Medulla oblongata (tissue), 1 donor: Measurements from ENCODE around the gene PECR.

ENCODE experiments used
- DNase-seq: peaks from one replicate; pipeline ENCODE4 v3.0.0-alpha.2; 2015; ENCODE audit errors: extremely low spot score

The PECR gene

GRCh38 chr2:216081487-216082116, at the start of gene PECR, which contains the start of gene TMEM169:
PECR (minus strand) TSS chr2:216081809; CDS start chr2:216081741, 68 bp downstream.
TMEM169 (plus strand) TSS chr2:216081919; CDS start chr2:216095964, 14,045 bp downstream.
- DNase-seq, result peak; percentile 87

DNA sequence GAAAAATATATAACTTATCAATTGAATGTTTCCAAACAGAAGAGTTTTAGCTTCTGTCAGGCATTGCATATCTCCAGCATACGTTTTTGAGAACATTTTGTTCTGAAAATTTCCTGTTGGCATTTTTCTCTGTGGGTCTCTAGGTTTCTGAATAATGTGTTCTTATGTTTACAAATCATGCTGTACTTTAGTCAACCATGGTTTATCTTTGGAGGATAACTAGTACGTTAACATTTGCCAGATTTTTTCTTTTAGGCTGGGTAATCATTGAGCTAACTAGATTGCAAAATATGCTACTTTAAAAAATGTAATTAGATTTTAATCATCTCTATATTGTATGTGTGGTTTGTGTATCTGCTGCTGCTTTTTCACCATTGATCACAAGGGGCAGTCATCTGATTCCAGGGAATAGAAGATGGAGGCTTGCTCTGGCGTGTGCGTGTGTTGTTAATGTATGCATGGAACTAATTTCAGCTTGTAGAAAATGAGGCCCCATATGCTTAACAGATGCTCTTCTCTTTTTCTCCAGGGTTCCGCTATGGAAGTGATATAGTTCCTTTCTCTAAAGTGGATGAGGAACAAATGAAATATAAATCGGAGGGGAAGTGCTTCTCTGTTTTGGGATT, 48.9 kb upstream of the PECR start:
- DNase-seq, result no peak

GRCh38 chr2:216126943-216127342, 45.3 kb upstream of the PECR start:
- no peak for DNase-seq

DNA sequence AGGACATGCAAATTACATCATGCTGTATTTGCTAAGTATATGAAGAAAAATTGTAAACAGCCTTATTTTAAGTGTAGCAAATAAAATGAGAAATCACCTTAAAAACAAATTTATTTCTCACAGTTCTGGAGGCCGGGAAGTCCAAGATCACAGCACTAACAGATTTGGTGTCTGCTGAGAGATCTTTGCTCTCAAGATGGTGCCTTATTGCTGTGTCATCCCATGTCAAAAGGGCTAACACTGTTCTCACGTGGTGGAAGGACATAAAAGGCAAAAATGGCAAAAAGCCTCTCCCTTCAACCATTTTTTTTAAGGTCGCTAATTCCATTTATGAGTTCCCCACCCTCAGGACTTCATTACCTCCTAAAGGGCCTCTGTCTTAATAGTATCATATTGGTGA, 39.6 kb upstream of the PECR start:
- no peak for DNase-seq

DNA sequence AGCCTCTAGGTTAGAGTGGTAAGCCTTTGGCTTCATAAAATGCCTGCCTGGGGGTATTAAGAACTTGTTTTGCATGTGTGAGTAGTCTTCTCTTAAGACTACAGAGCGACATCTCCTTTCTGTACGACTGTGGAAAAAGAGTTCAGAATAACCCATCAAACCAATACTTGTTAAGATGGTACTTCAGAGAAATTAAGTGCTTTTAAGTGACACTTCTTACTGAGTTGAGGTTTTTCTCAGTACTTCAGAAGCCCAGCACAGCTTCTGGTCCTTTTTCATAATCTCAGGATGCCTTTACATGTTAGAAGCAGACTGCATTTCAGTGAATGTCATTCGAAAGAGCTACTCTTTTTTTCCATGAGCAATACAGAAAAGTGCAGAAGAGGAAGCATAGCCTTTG, 38.4 kb upstream of the PECR start:
- DNase-seq, result no peak

GRCh38 chr2:216119146-216119545, 37.5 kb upstream of the PECR start:
- peak; percentile 49 for DNase-seq

DNA sequence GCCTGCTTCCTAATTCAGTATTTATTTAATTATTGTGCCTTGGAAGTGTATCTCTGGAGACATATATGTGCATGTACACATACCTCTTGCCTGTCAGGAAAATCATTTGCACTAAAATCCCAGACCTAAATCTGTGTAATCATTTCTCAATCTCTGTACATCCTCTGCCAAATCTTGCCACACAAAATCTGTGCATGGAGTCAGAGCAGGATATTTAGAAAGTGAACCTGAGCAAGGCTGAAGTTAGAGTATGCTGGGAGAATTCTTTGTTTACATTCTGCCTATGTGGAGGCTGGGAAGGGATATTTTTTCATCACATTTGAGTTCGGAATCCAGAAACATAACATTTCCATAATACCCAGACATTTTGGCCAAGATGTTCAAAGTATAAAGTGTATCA, 36.9 kb upstream of the PECR start:
- DNase-seq, result no peak

DNA sequence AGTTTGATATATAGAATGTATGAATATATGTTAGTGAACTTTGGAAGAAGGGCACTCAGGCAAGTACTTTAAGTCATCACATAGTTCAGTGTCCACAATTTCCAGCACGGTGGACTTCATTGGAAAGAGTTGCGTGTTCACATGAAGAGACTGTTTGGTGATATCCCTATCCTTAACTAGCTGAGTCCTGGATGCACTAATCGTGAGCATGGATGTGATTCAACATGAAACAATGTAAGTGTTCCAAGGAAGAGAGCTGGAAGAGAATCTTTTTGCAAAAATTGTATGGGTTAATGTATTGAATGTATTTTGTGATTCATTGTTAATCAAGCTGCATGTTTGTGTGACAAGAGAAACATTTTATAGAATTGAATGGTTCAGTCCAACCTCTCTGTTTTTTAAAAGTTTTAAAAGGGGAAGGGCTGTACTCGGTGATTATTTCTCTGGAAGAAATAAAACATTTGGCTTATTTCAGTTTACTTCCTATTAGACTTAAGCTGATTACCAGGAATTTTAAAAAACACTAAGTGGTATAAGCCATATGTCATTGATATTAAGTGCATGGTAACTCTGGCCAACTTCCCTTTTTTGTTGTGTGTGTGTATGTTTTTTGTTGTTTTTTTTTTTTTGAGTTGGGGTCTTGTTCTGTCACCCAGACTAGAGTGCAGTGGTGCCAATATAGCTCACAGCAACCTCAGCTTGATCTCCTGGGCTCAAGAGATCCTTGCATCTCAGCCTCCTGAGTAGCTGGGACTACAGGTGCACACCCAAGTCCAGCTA, 36.1 kb upstream of the PECR start:
- no peak for DNase-seq

DNA sequence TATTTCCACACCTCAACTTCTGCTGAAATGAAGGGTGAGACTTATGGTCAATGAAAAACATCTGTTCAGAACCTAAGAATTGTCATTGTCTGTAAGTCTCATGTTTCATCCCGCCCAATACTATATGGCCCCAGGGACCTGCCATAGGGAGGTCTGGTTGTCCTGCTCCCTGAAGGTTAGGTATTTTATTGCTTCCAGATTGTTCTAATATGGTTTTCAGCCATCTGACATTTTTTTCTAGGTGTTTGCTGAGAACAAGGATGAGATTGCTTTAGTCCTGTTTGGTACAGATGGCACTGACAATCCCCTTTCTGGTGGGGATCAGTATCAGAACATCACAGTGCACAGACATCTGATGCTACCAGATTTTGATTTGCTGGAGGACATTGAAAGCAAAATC, 34.8 kb upstream of the PECR start:
- DNase-seq, result no peak

DNA sequence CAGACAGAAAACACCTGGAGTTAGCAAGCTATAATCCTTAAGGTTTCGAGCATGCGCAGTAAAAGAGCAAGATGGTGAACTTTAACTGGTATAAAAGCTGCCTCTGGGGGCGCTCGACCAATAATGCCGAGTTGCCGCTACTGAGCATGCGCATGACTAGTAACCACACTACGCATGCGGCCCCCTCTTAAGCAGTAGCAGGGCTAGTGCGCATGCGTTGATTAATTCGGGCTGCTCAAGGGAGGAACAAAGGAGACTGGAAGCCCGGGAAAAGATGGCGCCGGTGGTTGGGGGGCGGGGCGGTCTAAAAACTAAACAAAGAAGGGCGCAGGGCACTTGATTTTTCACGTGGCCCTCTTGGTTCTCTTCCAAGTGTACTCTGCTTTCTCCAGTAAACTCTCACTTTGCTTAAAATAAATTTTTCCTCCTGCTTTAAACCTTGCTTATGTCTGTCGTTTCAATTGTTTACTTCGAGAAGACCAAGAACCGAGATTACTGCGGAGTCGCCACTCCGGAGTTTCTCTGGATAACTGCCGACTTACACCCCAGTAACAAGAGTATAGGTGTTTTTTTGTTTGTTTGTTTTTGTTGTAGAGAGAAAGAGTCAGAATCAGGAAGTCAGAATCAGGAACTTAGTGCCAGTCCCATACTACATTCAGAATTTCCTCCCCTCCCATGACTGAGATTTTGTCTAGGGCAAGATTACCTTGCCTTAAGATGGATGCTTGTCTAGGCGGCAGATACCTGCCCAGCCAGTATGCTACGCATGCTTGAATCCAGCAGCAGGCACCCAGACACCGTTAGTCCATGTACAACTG, 33.3 kb upstream of the PECR start:
- peak; percentile 99 for DNase-seq

DNA sequence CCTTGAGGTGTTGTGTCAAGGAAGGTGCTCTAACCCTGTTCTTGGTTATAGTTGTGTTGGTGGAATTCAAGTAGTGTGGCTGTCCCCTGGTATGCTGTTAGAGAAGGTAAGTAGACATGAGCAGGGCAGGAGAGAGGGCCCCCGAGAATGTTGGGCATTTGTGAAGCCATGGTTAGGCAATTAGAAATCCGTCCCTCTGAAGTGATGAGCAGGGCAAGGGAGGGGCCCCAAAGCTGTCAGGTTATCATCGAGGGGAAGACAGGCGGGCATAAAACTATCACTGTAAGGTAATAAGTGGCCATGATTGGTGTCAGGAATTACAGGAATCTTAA, 32.7 kb upstream of the PECR start:
- DNase-seq, result no peak

GRCh38 chr2:216113572-216113971, 32.0 kb upstream of the PECR start:
- no peak for DNase-seq

DNA sequence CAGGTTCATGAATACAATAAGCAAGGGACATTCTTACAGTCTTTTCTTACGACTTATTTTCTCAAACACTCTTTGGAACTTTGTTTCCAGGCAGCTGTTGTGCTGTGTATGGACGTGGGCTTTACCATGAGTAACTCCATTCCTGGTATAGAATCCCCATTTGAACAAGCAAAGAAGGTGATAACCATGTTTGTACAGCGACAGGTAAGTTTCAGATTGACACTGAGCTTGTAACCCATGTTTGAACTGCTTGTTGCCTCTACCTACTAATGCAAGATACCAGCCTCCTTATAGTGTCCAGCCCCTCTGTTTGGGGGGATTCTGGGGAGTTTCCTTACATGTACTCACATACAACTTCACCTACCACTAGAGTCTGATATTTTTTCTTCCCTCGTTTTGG, 31.3 kb upstream of the PECR start:
- DNase-seq, result no peak

DNA sequence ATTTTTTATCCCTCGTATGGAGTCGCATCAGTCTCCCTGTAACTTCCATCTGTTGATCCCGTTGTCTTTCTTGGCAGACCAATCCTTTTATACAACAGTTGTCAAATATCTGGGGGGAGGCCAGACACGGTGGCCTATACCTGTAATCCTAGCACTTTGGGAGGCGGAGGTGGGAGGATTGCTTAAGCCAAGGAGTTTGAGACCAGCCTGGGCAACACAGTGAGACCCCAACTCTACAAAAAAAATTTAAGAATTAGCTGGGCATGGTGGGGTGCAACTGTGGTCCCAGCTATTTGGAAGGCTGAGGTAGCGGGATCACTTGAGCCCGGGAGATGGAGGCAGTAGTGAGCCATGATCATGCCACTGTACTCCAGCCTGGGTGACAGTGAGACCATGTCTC, 29.5 kb upstream of the PECR start:
- no peak for DNase-seq

- no peak for DNase-seq
Measured at GRCh38 chr2:216110620-216111019, 29.0 kb upstream of the PECR start.

- peak; percentile 40 for DNase-seq
Measured at GRCh38 chr2:216109962-216110614, 28.5 kb upstream of the PECR start.

- DNase-seq, result peak; percentile 93
Measured at GRCh38 chr2:216108967-216109921, 27.6 kb upstream of the PECR start, which contains the start of gene XRCC5. XRCC5 (plus strand) TSS chr2:216109348; CDS start chr2:216109437, 89 bp downstream.

GRCh38 chr2:216108310-216108966, 26.8 kb upstream of the PECR start:
- DNase-seq, result no peak

DNA sequence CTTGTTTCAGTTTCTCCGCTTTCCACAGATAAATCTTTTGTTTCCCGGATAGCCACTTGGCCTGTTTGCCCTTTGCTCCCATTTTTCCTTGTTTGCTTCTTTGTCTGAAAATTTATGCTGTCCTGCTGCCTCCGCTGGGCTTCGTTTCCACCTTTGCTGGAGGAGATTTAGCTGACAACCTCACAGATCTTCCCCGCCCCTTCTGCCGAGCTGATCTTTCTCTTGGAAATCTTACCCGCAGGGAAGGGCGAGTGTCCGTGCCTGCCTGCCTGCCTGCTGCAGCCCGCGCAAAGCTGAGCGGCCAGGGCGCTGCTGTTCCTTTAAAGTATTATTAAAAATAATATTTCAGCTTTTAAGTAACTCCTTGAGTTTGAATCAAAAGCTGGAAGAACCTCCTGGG, 26.2 kb upstream of the PECR start:
- DNase-seq, result no peak

DNA sequence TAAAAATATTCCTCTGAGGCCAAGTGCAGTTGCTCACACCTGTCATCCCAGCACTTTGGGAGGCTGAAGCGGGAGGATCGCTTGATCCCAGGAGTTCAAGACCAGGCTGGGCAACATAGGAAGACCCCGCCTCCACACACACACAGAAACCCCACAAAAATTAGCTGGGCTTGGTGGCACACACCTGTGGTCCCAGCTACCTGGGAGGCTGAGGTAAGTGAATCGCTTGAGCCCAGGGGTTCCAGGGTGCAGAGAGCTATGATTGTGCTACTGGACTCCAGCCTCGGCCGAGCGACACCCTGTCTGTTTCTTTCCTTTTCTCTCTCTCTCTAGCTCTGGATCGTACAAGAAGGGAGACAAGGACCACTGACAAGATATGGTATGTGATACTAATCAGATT, 25.7 kb upstream of the PECR start:
- DNase-seq, result no peak
